Right kidney (tissue), 1 donor: ENCODE measurements around the gene NIPBL.
"Not testable (repeated sequence)": the region's sequence is repeated elsewhere in the genome, so short reads cannot be mapped to it uniquely, and the experiment has no call there.

Experiments
- DNase-seq: peaks from one replicate; pipeline ENCODE4 v3.0.0-alpha.2; 2016

Gene NIPBL

DNA sequence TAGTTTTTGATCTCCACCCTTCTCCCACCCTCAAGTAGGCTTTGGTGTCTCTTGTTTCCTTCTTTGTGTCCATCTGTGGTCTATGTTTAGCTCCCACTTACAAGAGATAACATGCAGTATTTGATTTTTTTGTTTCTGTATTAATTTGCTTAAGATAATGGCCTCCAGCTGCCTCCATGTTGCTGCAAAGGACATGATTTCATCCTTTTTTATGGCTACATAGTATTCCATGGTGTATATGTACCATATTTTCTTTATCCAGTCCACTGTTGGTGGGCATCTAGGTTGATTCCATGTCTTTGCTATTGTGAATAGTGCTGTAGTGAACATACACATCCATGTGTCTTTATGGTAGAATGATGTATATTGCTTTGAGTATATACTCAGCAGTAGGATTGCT, 24.5 kb downstream of the NIPBL start:
- DNase-seq: not testable (repeated sequence)

DNA sequence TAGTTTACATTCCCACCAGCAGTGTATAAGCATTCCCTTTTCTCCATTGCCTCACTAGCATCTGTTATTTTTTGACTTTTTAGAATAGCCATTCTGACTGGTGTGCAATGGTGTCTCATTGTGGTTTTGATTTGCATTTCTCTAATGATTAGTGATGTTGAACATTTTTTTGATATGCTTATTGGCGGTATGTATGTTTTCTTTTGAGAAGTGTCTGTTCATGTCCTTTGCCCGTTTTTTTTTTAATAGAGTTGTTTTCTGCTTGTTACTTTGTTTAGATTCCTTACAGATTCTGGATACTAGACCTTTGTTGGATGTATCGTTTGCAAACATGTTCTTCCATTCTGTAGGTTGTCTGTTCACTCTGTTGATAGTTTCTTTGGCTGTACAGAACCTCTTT, 25.3 kb downstream of the NIPBL start:
- DNase-seq: no peak

- no peak for DNase-seq
Measured at GRCh38 chr5:36902353-36902752, 25.8 kb downstream of the NIPBL start.

GRCh38 chr5:36904677-36905076, 28.1 kb downstream of the NIPBL start:
- DNase-seq: no peak

DNA sequence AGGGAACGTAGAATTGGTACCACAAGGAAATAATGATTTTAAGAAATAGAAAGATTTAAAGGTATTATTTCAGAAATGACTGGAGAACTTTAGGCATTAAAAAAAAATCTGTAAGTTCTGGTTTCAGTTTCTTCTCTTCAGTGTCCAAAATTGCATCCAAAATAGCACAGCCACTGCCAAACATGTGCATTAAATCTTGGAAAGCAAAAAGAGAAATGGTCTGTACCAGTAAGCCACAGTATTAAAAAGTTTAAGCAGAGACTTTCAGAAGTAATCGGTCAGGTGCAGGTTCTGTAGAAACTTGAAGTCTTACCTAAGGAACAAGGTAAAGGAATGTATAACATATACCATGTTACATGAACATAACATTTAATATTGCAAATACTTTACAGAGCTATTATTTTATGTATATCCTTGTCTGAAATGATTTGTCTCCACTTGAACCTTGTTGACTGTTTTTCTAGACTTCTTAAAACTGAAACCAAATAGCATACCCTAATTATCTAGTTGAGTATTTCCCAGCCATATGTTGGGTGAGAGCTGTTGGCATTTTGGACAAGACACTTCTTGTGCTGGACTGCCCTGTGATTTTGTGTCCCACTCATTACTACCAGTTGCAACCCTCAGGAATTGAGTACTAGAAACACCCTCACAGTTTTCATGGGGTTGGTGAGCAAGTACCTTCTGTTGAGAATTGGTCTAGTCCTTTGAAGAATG, 32.1 kb downstream of the NIPBL start:
- DNase-seq: no peak

DNA sequence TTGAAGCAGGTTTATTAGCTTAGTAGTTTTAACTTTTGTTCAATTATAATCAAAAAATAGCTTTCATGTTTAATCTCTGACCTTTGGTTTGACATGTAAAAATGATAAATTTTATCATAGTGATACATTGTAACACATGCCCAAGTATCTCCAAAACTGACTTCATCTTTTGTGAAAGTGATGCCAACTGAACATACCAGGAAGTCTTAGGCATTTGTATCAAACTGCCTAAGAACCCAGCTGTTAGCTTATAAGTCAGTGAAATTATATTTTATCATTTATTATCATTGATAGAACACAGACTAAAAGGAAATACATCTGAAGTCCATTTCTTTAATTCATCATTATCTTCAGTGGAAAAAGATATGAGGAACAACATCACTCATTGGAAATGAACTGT, 39.1 kb downstream of the NIPBL start:
- DNase-seq: no peak

DNA sequence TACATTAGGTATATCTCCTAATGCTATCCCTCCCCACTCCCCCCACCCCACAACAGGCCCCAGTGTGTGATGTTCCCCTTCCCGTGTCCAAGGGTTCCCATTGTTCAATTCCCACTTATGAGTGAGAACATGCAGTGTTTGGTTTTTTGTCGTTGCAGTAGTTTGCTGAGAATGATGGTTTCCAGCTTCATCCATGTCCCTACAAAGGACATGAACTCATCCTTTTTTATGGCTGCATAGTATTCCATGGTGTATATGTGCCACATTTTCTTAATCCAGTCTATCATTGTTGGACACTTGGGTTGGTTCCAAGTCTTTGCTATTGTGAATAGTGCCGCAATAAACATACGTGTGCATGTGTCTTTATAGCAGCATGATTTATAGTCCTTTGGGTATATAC, 40.0 kb downstream of the NIPBL start:
- DNase-seq: not testable (repeated sequence)

GRCh38 chr5:36917358-36917757, 40.8 kb downstream of the NIPBL start:
- DNase-seq: not testable (repeated sequence)

DNA sequence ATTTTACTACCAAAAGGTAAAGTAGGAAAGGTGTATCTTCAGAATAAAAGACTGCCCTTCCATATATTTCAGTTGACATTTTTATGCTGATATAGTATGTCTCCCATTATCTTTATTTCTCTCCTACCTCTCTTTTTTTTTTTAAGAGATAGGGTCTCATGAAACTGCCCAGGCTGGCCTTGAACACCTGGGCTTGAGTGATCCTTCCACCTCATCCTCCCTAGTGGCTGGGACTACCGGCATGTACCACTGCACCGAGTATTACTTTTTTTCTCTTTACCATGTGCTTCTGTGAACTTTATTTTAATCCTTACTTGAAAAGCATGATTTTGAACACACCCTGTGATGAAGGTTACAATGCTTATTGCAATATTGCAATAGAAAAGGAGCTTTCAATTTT, 42.7 kb downstream of the NIPBL start:
- no peak for DNase-seq

GRCh38 chr5:36919650-36920049, 43.1 kb downstream of the NIPBL start:
- DNase-seq: no peak

DNA sequence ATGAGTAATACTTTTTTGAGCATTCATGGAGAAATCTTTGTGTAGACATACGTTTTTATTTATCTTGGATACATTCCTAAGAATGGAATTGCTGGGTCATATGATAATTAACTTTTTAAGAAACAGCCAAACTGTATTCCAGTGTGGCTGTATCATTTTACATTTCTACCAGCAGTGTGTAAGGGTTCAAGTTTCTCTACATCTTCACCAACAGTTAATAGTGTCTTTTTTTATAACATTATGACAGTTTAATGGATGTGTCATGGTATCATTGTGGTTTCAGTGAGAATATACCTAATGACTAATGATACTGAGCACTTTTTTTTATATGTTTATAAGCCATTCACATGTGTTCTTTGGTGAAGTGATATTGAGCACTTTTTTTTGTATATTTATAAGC, 52.4 kb downstream of the NIPBL start:
- no peak for DNase-seq

GRCh38 chr5:36929438-36929837, 52.9 kb downstream of the NIPBL start:
- no peak for DNase-seq

DNA sequence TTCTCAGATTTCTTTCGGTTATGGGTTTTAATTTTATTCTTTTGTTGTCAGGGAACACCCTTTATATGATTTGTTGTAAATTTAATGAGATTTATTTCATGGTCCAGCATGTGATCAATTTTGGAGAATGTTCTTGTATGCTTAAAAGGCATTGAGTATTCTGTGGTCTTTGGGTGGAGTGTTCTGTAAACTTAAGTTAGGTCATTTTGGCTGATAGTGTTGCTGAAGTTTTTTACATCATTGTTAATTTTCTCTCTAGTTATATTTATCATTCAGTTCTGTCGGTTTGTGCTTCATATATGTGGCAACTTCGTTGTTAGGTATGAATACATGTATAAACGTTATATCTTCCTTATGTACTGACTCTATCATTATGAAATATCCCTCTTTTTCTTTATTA, 55.5 kb downstream of the NIPBL start:
- DNase-seq: no peak

DNA sequence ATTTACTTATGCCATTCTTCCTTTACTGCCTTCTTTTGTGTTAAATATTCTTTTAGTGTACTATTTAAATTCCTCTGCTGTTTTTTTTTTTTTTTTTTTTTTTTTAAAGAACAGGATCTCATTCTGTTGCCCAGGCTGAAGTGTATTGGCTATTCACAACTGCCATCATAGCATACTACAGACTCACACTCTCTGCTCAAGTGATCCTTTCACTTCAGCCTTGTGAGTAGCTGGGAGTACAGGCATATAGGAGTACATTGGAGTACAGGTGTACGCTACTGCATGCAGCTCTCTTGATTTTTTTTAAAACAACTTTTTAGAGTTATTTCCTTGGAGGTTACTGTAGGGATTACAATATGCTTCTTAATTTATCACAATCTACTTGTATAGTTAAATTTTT, 56.1 kb downstream of the NIPBL start:
- DNase-seq: no peak

GRCh38 chr5:36934740-36935356, 58.3 kb downstream of the NIPBL start:
- DNase-seq: no peak

GRCh38 chr5:36935805-36936204, 59.2 kb downstream of the NIPBL start:
- DNase-seq: no peak

- no peak for DNase-seq
Measured at GRCh38 chr5:36936309-36936708, 59.7 kb downstream of the NIPBL start.

GRCh38 chr5:36938129-36938528, 61.6 kb downstream of the NIPBL start:
- no peak for DNase-seq

- DNase-seq: no peak
Measured at GRCh38 chr5:36939969-36940858, 63.6 kb downstream of the NIPBL start.

DNA sequence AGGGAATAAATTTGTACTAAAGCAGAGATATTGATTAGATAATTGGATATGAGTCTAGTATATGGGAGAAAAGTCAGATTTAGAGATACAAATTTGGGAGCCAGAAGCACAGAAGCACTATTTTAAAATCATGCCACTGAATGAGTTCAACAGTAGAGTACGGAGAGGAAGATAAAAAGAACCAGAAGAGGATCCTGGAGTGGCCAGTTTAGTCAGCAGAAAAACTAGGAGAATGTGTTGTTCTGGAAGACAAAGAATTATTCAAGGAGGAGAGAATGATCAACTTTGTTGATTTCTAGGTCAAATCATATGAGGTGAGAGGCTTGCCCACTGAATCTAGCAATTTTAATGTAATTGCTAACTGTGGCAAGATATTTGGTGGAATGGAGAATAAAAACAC, 67.0 kb downstream of the NIPBL start:
- no peak for DNase-seq

DNA sequence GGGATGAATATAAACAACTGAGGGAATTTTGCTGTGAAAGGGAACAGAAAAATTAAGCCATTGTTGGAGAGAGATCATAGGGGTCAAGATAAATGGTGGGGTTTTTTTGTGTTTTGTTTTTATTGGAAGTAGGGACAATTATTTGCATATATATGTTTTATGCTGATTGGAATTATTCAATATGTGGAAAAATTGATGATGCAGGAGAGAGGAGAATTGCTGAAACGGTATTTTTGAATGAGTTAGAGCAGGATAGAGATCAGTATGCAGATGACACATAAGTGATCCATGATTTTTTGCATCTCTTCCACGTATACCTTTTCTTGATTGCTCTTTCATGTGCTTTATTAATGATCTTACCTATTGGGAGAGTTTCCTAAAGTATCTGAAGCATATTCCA, 67.5 kb downstream of the NIPBL start:
- no peak for DNase-seq

- no peak for DNase-seq
Measured at GRCh38 chr5:36944607-36945225, 68.1 kb downstream of the NIPBL start.

DNA sequence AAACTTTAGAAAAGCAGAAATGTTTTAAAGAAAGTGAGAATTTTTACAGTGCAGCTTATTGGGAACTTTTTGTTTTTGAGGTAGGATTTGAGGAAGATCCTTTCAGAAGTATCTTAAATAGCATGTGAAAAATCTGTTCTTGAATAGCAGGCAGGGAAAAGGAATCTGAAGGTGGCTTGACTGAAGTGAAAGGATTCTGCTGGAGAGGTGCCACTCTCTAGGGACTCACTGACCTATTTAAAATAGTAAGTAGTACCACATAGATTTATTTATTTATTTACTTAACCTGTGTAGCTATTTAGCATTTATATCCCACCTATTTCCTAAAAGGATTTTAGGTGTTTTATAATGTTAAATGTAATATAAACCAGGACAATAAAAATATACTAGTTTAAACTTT, 69.1 kb downstream of the NIPBL start:
- DNase-seq: no peak
